Left lung (tissue), 10 donors: ENCODE results near the gene PCNX3. TPM values are rescaled to one million over a fixed set of nuclear protein-coding genes. Genes with fewer than 3 reads are reported as not detected.
A peak's percentile ranks its signal among the peaks of the same experiment; 100 is the strongest.

Source experiments
- ATAC-seq: fragments of 200-7000 bp; cut with Tn5 transposase; one replicate; pipeline ENCODE4 v1.9.1; 2020; ENCODE audit warnings: moderate library complexity
- DNase-seq, 4 donors: peaks; one replicate each; pipeline ENCODE4 v3.0.0-alpha.2; 2013 to 2020
- H3K27ac ChIP-seq, 2 donors: fragments of 200-600 bp; sonication (generic) in 1 of 2; one replicate each; pipeline versions ENCODE4 v1.5.0 to v1.8.0; 2020 to 2021
- H3K27me3 ChIP-seq, 2 donors: fragments of 200-600 bp; sonication (generic) in 1 of 2; one replicate each; pipeline versions ENCODE4 v1.5.0 to v1.8.0; 2020 to 2021
- H3K36me3 ChIP-seq, 2 donors: fragments of 200-600 bp; sonication (generic) in 1 of 2; one replicate each; pipeline versions ENCODE4 v1.5.0 to v1.8.0; 2020 to 2021
- H3K4me1 ChIP-seq, 2 donors: fragments of 200-600 bp; one replicate each; pipeline ENCODE4 v1.8.0; 2021
- H3K4me3 ChIP-seq, 2 donors: fragments of 200-600 bp; sonication (generic) in 1 of 2; one replicate each; pipeline versions ENCODE4 v1.5.0 to v1.8.0; 2020 to 2021; ENCODE audit warnings: mild to moderate bottlenecking in 1 of 2
- H3K9me3 ChIP-seq, 2 donors: fragments of 200-600 bp; sonication (generic) in 1 of 2; one replicate each; pipeline versions ENCODE4 v1.5.0 to v1.8.0; 2020 to 2021
- CTCF ChIP-seq, 2 donors: fragments of 200-600 bp; sonication (generic) in 1 of 2; IDR thresholded peaks; one replicate each; pipeline versions ENCODE4 v1.5.0 to v1.8.0; 2021; ENCODE audit warnings: antibody characterized with exemption in 2 of 2
- intact Hi-C, 2 donors: fragments of 100-400 bp; cut with DNase I; formaldehyde crosslinking; loops; one replicate each; pipeline versions ENCODE4 v1.11.2 to v1.14.2; 2022
- polyA plus RNA-seq, 6 donors: library from polyadenylated mRNA; unstranded; fragments of 120-200 nt; gene quantifications; one replicate each; pipeline ENCODE4 v1.2.1, GENCODE V29; 2013; ENCODE audit not compliant: insufficient read length in 6 of 6
- total RNA-seq, 2 donors: library from RNA; stranded (reverse); fragmentation: NEBNext Ultra II Directional; extraction: Animal tissue kit (Norgen Biotek cat#: 25700); gene quantifications; one replicate each; pipeline ENCODE4 v1.2.1, GENCODE V29; 2021
- donor health status: DM: no; HTN: yes; CAD: no.
- donor health status: DM: no; HTN: no; CAD: no.

The PCNX3 gene
- total and polyA plus RNA-seq, 8 donors, result 19.9 to 44.5 (median 26.2) TPM

- intact Hi-C loops, result no loop called here
- ATAC-seq (no peak), DNase-seq (peak in 1 of 4 donors; percentile 79)
- no peak overlapping the region for H3K27ac ChIP-seq
- peaks cover 11 to 21% of the 10 kb centered on the region in 2 donors for H3K4me1 ChIP-seq
- H3K4me3 ChIP-seq, result no peak overlapping the region
- no peaks in the 10 kb centered on the region for H3K9me3 ChIP-seq
- H3K27me3 ChIP-seq, result no peaks in the 10 kb centered on the region
- H3K36me3 ChIP-seq, result peaks cover 0 to 74% of the 10 kb centered on the region in 2 donors
- TF ChIP-seq CTCF (IDR thresholded peaks at IDR 0.05), result no peak
Measured at GRCh38 chr11:65619281-65619928, 3.8 kb downstream of the PCNX3 start.

GRCh38 chr11:65620666-65621065 is 5.1 kb downstream of the PCNX3 start:
- Histone ChIP-seq H3K4me1 (peaks cover 11 to 21% of the 10 kb centered on the region in 2 donors), H3K27ac (no peak overlapping the region), H3K9me3 (no peaks in the 10 kb centered on the region), H3K4me3 (no peak overlapping the region), H3K27me3 (no peaks in the 10 kb centered on the region), H3K36me3 (peaks cover 0 to 86% of the 10 kb centered on the region in 2 donors)
- intact Hi-C loops, result loop anchor here in 1 of 2 donors (10.0 kb wide), 1 partner anchor 84 kb away; no protein-coding TSS in a partner anchor
- no peak for TF ChIP-seq CTCF (IDR thresholded peaks at IDR 0.05)
- ATAC-seq (peak; percentile 41), DNase-seq (peak in 1 of 4 donors; percentile 76)

GRCh38 chr11:65621460-65621859 is 5.9 kb downstream of the PCNX3 start:
- DNase-seq (peak in 1 of 4 donors; percentile 72), ATAC-seq (peak; percentile 46)
- no peaks in the 10 kb centered on the region for H3K27me3 ChIP-seq
- H3K9me3 ChIP-seq, result no peaks in the 10 kb centered on the region
- H3K36me3 ChIP-seq, result peaks cover 0 to 94% of the 10 kb centered on the region in 2 donors
- TF ChIP-seq CTCF (IDR thresholded peaks at IDR 0.05), result no peak
- H3K4me3 ChIP-seq, result no peak overlapping the region
- peaks cover 9 to 23% of the 10 kb centered on the region in 2 donors for H3K4me1 ChIP-seq
- no peak overlapping the region for H3K27ac ChIP-seq
- intact Hi-C loops, result loop anchor here in 1 of 2 donors (10.0 kb wide), 1 partner anchor 83 kb away; no protein-coding TSS in a partner anchor

GRCh38 chr11:65622011-65622410 is 6.4 kb downstream of the PCNX3 start:
- Histone ChIP-seq H3K27me3 (no peaks in the 10 kb centered on the region), H3K4me1 (peaks cover 3 to 18% of the 10 kb centered on the region in 2 donors), H3K4me3 (no peak overlapping the region), H3K9me3 (no peaks in the 10 kb centered on the region), H3K36me3 (peaks cover 0 to 100% of the 10 kb centered on the region in 2 donors), H3K27ac (no peak overlapping the region)
- no peak for TF ChIP-seq CTCF (IDR thresholded peaks at IDR 0.05)
- DNase-seq (peak in 1 of 4 donors; percentile 69), ATAC-seq (no peak)
- intact Hi-C loops, result loop anchor here in 1 of 2 donors (10.0 kb wide), 1 partner anchor 83 kb away; no protein-coding TSS in a partner anchor

GRCh38 chr11:65623177-65623576 is 7.6 kb downstream of the PCNX3 start:
- no peak for ATAC-seq
- DNase-seq, result no peak
- Histone ChIP-seq H3K4me1 (peaks cover 0 to 7% of the 10 kb centered on the region in 2 donors), H3K27me3 (no peaks in the 10 kb centered on the region), H3K9me3 (no peaks in the 10 kb centered on the region), H3K36me3 (peaks cover 0 to 100% of the 10 kb centered on the region in 2 donors), H3K27ac (no peak overlapping the region), H3K4me3 (no peak overlapping the region)
- intact Hi-C loops, result loop anchor here in 1 of 2 donors (10.0 kb wide), 1 partner anchor 82 kb away; no protein-coding TSS in a partner anchor
- TF ChIP-seq CTCF (IDR thresholded peaks at IDR 0.05), result no peak
